GM19324 (cell line): ENCODE measurements around the gene BRINP2.

Experiments
- ATAC-seq: cut with Tn5 transposase; IDR thresholded peaks from one replicate; pipeline ENCODE4 v1.9.1; 2021; ENCODE audit warnings: mild to moderate bottlenecking, moderate library complexity; ENCODE audit not compliant: unreplicated experiment, low FRiP score

Gene BRINP2, protein sequence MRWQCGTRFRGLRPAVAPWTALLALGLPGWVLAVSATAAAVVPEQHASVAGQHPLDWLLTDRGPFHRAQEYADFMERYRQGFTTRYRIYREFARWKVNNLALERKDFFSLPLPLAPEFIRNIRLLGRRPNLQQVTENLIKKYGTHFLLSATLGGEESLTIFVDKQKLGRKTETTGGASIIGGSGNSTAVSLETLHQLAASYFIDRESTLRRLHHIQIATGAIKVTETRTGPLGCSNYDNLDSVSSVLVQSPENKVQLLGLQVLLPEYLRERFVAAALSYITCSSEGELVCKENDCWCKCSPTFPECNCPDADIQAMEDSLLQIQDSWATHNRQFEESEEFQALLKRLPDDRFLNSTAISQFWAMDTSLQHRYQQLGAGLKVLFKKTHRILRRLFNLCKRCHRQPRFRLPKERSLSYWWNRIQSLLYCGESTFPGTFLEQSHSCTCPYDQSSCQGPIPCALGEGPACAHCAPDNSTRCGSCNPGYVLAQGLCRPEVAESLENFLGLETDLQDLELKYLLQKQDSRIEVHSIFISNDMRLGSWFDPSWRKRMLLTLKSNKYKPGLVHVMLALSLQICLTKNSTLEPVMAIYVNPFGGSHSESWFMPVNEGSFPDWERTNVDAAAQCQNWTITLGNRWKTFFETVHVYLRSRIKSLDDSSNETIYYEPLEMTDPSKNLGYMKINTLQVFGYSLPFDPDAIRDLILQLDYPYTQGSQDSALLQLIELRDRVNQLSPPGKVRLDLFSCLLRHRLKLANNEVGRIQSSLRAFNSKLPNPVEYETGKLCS

DNA sequence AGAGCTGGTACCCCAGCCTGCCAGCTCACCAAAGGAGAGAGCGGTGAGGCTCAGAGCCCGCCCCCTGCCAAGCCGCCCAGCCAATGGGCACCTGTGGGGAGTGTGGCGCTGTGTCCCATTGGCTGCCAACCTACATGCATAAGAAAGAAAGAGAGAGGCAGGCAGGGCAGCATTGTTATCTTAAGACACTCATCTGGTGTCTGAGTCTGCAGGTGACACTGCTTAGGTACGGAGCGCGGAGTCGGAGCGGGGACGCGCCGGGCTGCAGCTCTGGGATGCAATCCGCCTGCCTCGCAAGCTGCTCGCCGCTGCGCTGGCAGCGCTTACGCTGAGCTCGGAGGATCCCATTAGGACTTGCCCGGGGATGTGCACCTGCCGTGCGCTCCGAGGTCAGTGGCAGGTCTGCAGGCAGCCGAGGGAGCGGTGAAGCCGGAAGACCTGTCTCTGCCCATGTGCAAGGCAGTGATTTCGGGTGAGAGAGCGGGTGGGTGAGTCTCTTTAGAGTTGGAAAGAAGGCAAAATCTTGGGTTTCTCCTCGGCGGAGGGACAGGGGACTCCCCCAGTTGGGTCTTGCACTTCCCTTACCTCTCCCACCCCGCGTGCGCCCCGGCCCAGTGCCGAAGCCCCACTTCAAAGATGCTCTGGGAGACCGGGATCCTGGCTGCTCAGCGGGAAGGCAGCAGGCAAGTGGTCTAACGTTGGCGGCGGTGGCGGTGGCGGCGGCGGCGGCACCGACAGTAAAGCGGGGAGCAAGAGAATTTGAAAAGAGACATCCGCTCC is at the start of gene BRINP2:
BRINP2 (plus strand) TSS at position 203 of the 780 bp plus-strand sequence. CDS start 58,919 bp downstream, outside the sequence.
- ATAC-seq, result peak; percentile 89

DNA sequence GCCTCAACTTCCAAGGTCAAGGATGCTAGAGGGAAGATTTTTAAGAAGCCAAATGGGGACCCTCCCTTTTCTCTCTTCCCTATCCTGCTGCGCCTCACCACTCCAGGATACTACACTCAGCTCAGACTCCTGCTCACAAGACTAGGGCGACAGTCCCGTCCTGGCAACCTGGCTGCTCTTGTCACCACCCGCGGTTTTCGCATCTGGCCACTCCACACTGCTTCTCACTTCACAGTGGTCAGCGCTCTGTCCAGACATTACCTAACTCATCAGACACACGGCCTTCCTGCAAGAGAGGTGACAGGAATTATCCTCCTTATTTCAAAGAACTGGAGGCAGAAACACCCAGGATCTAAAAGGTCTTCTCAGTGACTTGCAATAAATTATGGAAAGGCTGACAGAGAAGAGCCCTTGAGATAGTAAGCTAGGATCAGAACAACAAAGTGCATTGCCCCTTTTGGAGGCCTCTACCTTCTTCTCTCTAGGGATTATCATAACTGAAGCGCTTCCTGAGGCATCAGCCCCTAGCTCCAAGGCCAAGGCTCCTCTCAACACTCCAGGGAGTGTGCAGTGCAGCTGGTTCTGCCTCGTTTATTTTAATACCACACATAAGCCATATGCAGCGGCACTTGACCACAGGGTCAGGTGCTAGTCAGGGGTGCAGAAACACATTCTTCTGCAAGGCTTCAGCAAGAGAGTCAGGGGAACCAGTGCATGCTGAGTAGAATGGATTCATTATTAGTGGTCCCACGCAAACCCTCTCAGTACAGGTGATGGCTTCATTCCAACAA is 48.1 kb upstream of the BRINP2 start:
- ATAC-seq, result no peak

DNA sequence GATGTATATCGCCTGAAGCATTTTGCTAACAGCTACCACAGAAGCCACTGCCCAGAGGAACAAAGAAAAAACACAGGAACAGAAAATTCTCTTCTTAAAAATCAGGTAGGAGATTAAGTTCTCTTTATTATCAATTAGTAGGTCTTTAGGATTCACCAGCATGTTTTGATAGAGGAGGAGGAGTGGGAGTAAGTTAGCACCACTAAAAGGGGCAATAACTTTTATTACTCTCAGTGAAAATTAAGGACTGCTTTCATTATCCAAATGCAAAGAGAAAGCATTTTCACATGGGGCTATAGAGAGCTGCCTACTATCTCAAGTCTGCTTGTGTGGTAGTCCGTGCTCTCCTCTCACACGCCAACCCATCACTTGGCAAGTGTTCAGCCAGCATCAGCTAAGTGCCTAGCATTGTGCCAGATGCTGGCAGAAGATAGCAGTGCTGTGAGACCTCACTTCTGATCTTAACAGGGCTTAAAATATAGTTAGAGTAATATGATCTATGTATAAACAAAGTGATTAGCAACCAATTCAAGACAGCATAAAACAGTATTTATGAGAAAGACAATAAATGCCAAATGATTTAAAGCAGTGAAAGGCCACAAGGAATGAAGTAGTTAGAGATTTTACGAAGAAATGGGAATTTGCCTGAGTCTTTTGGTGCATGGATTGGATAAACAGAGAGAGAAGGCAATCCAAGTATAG is 46.0 kb upstream of the BRINP2 start:
- ATAC-seq, result no peak

DNA sequence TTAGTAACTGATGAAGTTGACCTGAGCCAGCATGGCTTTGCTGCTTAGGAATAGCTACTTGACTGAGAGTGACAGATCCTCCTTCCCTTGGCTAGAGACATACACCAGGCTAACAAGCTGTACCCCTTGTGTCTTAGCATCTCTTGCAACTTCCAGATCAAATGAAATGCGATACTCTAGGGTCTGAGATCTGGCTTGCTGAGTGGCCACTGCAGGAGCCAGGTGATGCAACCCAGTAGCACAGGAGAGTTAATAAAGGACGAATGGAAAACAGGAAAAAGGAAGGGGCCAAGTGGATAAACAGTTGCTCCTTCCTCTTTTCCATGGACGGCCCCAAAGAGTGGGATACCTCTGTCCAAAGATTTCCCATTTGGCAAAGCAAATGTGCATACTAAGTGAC is 44.5 kb upstream of the BRINP2 start:
- ATAC-seq, result no peak

DNA sequence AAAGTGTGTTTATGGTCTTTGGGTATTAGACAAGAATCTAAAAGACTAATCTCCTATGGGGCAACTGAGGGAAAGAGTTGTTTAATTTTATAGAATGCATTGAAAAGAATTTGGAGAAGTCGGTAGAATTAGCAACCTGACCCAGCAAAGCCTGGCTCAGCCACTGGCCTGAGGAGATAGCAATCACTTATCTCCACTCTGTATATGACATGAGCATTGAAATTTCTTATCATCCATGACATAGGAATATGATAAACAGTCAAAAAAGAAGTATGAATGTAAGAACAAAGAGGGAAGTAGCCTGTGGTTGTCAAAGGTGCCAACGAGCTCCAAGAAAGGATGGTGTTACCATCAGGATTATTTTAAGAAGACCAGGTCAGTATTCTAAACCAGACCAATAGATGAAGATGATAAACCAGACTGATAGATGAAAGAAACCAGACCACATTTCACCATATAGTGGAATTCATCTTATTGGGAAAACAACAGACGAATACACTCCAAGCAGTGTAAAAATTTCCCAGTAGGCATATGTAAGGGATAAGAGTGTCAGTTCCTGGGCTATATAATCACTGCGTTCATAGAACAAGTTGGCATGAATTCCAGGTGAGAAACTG is 42.0 kb upstream of the BRINP2 start:
- ATAC-seq, result no peak

DNA sequence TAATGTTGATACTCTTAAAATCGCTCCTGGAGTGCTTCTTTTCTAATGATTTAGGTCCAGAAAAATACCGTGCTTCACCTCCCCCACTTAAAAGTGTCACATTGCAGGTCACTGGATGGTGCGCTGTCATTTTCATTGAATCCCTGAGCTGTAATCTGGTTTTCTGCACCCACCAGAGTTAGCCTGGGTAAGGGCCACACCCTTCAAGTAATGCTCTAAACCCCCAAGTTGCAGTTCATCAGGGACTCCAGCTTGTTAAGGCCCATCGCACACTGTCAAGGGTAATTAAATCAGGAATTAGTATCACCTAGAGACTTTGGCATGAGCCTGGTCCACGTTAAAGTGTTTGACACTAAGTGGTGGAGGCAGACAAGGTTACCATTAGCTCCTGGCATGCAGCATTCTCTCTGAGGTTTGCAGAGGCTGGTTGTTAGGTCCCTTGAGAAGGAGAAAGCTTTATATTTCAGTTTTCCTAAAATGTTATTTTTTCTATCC is 40.3 kb upstream of the BRINP2 start:
- no peak for ATAC-seq

DNA sequence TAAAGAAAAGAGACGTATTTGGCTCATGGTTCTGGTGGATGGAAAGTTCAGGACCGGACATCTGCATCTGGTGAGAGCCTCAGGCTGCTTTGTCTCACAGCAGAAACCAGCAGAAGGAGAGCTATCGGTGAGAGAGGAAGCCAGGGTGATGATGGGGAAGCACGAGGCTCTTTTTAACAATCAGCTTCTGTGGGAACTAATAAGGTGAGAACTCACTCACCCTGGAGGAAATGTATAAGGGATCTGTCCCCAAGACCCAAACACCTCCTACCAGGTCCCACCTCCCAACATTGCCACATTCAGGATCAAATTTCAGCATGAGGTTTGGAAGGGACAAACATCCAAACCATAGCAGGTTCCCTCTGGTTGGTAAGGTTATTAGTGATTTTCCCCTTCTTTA is 39.0 kb upstream of the BRINP2 start:
- no peak for ATAC-seq

DNA sequence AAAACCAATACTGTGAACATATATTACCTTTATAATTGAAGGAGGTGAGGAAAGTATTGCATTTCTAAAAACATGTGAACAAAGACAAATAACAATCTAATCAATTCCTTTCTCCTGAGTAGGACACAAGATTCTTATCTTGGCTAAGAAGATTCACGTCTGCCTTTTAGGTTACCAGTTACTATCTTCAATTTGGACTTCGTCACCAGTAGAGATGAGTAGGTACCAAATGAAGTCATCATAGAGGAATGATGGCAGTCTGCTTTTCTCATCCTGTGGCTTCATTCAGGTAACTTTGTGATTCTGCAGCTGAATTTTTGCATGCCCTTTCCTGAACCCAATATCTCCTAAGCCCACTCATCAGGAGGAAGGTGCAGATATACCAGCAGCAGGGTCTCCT is 38.6 kb upstream of the BRINP2 start:
- ATAC-seq, result no peak

DNA sequence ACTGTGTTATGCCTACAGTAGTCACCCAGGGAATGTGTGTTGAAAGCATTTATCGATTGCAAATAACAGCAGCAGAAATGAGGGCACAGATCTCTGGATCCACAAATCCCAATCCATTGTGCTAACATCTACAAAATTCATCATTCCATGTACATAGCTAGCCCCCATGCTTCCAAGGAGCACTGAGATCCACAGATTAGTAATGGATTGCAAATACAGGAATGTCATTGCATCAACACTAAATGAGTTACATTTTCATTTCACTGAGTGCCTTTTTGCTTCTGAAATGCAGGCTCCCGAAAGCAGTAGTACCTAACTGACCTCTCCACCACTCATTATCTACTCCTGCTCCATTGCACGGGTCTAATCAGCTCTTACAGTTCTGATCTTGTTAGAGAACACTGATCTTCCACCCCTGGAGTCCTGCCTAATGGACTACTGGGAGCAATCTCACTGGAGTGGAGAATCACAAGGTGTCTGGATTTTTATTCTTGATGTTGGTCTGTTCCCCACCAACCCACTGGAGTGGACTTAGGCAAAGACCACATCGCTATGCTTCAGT is 36.7 kb upstream of the BRINP2 start:
- ATAC-seq, result no peak

DNA sequence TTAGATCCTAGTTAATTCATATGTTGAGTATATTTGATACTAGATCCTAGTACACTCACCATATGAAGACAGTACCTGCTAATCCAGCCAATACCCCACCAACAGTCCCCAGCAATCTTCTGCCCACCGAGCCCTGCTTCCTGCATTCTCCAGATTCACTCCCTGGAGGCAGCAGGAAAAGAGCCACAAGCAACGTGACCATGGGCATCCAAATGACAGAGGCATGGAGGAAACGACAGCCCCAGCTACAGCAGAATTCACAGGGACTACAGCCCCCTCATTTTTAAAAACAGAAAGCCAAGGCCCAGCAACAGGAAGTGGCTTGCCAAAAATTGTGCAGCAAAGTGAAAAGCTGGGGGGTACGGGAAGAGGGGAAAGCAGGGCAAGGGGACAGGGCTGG is 35.5 kb upstream of the BRINP2 start:
- no peak for ATAC-seq

DNA sequence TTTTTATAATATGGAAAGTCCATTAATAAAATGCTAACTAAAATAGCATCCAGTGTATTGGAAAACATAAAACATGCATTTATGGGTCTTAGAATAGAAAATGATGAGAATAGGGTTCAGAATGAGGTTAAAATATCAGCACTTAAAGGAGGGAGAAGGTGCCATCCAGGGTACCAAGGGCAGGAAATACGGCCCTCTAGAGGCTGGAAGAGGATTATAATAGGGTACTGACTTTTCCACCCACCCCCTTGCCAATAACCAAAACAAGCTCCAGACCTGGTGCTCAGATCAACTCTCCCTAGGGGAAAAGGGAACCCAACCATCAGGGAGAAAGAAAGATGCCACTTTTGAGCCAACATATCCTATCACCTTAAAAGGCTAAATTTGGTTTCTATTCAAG is 32.9 kb upstream of the BRINP2 start:
- no peak for ATAC-seq

DNA sequence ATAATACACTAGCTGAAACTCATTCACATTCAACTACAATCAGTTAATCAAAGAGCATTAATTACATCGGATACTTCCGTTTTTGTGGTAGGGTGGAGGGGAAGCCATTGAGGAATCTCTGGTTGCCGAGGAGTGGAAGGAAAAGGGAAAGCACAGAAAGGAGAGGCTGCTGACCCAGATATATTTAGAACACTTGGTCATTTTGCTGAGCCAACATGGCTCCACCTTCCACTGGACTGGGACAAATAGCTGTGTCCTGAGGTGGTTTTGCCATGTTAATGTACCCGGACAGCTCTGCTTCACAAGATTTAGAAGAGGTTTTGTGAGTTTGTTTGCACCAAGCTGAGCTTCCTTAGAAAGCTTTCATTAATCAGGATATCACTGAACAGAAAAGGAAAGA is 32.4 kb upstream of the BRINP2 start:
- no peak for ATAC-seq

DNA sequence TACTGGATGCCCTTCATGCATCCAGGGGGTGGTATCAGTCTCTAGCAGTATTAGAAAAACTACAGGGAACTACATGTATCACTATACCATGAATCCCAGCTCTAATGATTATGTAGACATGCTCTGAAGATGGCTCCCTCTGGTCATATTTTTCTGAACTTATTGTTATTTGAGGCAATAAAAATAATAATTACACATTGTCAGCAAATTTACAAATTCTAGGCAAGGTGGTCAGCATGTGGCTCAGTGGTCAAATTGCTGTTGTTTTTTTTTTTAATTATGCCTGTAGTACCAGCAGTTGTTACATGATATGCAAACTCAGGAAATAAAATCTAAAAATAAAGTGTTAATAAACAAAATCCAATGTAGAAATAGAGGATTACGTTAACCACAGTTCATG is 28.7 kb upstream of the BRINP2 start:
- ATAC-seq, result no peak

DNA sequence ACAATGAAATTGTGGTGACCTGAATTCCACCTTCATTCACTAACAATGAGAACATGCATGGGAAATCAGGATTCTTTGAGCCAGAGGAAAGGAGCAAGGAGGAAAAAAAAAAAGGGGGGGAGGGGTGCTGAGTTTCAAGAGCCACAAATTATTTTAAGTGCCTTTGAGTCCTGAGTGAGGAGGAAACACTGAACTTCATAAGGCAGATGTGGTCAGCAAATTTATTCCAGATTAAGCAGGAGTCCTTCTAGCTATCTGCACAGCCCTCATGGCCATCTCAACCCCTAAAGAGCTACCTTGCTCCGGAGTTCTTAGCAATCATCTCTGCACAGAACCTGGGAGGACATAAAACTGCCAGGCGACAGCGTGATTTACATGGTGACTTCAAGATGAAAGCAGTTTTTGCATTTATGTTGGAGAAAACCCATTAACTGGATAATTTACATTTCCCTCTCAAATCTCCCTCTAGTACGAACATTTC is 27.9 kb upstream of the BRINP2 start:
- ATAC-seq, result no peak

DNA sequence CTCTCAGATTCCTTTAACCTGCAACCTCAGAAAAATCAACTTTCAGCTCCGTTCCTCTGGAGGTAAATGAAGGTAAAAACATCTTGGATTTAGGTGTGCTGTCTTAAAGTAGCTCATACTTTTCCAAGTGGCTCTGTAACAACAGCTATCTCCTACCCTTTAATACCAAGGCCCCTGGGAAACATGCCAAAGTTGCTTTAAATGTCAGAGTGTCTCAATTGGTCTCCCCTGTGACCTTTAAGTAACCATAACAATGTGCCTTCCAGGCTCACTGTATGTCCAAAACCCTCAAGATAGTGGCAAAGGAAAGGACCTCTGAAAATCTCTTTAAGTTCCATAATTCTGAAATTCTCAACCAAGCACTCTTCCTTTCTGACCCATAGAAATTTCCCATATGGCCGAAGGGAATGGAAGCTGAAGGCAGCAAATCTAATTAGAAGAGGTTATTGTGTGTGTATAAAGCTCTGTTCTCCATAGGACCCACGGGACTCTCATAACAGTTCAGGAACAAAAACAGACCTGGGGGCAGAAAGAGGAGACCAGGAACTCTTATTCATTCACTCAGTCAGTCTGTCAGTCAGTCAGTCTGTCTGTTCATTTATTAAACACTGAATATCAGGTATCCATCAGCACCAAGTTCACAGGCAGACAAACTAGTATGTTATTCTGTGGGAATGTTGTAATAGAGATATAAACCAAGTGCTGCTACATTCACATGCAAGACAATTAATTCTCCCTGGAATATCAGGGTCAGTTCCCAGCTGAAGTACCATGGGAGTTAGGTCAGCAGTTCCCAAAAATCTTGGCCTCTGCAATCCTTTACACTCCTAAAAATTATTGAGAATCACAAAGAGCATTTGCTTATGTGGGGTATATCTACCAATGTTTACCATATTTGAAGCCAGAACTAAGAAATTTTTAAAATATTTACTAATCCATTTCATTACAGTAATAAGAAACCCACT is 25.4 kb upstream of the BRINP2 start:
- no peak for ATAC-seq

DNA sequence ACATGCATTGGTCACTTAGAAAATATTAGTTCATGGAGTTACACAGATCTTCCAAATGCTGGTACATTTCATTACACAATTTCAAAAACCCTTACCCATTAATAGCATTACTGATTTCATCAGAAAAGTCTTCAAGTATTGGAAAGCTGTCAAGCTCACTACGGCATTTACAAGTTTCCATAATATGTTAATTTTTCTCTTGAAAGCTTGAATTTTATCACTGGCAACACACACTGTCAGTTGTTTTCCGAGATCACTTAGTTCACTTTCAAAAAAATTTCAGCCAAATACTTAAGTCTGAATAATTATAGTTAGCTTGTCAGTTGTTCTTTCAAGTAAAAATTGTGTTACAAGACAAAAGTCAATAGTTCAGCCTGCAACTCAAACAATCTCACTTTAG is 24.3 kb upstream of the BRINP2 start:
- ATAC-seq, result no peak

DNA sequence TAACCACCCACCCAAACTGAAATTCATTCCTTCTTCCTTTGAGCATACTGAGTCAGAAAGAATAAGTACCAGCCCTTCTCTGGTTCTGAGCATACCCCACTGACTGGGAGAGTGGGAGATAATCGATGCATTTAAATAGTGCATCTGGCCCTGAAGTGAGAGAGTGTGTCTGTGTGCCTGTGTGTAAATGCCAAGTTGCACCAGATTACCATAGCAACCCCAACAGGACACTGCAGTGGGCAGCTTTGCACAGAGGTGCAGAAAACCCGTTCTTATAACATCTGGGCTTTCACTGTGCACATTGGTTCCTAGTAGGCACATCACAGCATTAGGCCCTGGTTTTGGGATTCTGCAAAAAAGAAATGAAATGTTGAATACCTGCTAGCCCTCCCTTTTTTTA is 8.5 kb upstream of the BRINP2 start:
- no peak for ATAC-seq
